H7 (cell line): ENCODE results near the gene ZBTB7C. TPM values are rescaled to one million over a fixed set of nuclear protein-coding genes. Genes with fewer than 3 reads are reported as not detected.

Source experiments
- DNase-seq: peaks from one replicate; pipeline ENCODE4 v3.0.0; 2012
- H3K27me3 ChIP-seq: 2 replicates; pipeline ENCODE4 v1.6.0; 2011; ENCODE audit warnings: mild to moderate bottlenecking, low read length; ENCODE audit not compliant: control insufficient read depth, insufficient read depth
- H3K36me3 ChIP-seq: replicated peaks from 2 replicates; pipeline ENCODE4 v1.5.1; 2011; ENCODE audit warnings: low read length; ENCODE audit not compliant: control insufficient read depth, insufficient read depth
- H3K4me3 ChIP-seq: 2 replicates; pipeline ENCODE4 v1.5.1; 2011; ENCODE audit warnings: low read depth, mild to moderate bottlenecking, control low read depth, low read length, moderate library complexity; ENCODE audit not compliant: insufficient read depth
- total RNA-seq: library from RNA; depleted of rRNA; stranded (reverse); fragments of >200 nt; shearing (Covaris generic); gene quantifications from 2 replicates; pipeline ENCODE4 v1.2.3, GENCODE V29; 2014

ZBTB7C gene
- total RNA-seq, 1 experiment from 2014 or later: 0.38 TPM

DNA sequence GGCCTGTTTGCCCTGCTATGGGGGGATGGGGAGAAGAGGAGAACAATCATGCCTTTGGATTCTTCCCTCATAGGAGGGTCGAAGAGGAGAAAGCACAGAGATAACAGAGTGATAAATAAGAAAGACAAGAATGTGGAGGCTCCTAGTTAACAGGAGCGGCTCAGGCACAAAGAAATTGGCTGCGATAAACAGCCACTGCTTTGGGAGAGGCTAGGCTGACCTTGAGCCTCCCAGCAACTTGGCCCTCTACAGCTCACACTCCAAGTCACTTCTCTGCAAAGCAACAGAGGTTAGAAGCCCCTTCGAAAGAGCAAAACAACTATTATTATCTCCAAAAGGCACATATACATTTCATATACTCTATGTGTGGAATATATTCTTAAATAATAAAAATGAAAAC, 69.5 kb downstream of the ZBTB7C start:
- DNase-seq: no peak
- H3K36me3 ChIP-seq: no peaks in the 10 kb centered on the region
- H3K4me3 ChIP-seq: no peak overlapping the region
- H3K27me3 ChIP-seq: no peaks in the 10 kb centered on the region

- DNase-seq: no peak
- Histone ChIP-seq H3K4me3 (no peak overlapping the region), H3K27me3 (no peaks in the 10 kb centered on the region), H3K36me3 (no peaks in the 10 kb centered on the region)
Observed at GRCh38 chr18:48338915-48339314, 70.3 kb downstream of the ZBTB7C start.

GRCh38 chr18:48337053-48337452, 72.1 kb downstream of the ZBTB7C start:
- Histone ChIP-seq H3K27me3 (no peaks in the 10 kb centered on the region), H3K36me3 (no peaks in the 10 kb centered on the region), H3K4me3 (no peak overlapping the region)
- no peak for DNase-seq

- Histone ChIP-seq H3K36me3 (no peaks in the 10 kb centered on the region), H3K4me3 (no peak overlapping the region), H3K27me3 (no peaks in the 10 kb centered on the region)
- no peak for DNase-seq
Observed at GRCh38 chr18:48336332-48336731, 72.9 kb downstream of the ZBTB7C start.

DNA sequence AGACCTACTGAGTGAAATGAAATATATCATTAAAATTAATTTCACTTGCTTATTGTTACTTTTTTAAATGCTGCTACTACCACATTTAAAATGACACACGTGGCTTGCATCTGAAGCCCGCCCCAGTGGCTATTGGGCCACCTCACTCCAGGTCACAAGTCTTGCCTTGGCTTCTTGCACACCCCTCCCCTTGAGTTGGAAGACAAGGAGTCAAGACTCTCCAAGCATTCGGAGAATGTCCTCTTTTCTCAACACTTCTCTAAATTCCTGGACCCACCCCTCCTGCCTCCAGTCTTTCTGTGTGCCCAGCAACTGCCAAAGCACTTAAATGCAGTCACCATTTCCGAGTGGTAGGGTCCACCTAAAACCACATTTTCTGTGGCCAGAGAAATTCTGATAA, 73.4 kb downstream of the ZBTB7C start:
- no peak overlapping the region for H3K4me3 ChIP-seq
- DNase-seq: no peak

GRCh38 chr18:48334845-48335244, 74.3 kb downstream of the ZBTB7C start:
- no peaks in the 10 kb centered on the region for H3K36me3 ChIP-seq

More for the DNA sequence above, 73.4 kb downstream of the ZBTB7C start:
- no peaks in the 10 kb centered on the region for H3K36me3 ChIP-seq
- H3K27me3 ChIP-seq: no peaks in the 10 kb centered on the region

DNA sequence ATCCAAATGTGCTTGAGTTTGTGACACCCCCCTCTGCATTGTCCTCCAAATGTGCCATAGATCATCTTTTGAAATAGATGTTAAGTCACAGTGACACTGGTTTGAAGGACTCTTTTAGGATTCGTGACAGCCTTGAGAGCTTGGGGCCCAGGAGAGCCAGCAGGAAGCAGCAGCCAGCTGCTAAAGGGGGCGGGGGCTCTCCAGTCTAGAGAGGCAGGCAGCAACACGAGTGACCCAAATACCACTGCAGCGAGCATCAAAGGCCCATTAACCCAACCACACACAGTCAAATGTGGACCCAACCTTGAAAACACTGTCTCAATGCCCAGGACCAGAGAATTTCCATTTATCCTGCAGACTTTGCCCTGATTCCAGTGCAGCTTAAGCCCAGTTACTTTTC, 75.6 kb downstream of the ZBTB7C start:
- no peaks in the 10 kb centered on the region for H3K36me3 ChIP-seq
- H3K27me3 ChIP-seq: no peaks in the 10 kb centered on the region
- no peak overlapping the region for H3K4me3 ChIP-seq
- peak; percentile 61 for DNase-seq

More at GRCh38 chr18:48334845-48335244, 74.3 kb downstream of the ZBTB7C start:
- Histone ChIP-seq H3K27me3 (no peaks in the 10 kb centered on the region), H3K4me3 (no peak overlapping the region)
- no peak for DNase-seq

DNA sequence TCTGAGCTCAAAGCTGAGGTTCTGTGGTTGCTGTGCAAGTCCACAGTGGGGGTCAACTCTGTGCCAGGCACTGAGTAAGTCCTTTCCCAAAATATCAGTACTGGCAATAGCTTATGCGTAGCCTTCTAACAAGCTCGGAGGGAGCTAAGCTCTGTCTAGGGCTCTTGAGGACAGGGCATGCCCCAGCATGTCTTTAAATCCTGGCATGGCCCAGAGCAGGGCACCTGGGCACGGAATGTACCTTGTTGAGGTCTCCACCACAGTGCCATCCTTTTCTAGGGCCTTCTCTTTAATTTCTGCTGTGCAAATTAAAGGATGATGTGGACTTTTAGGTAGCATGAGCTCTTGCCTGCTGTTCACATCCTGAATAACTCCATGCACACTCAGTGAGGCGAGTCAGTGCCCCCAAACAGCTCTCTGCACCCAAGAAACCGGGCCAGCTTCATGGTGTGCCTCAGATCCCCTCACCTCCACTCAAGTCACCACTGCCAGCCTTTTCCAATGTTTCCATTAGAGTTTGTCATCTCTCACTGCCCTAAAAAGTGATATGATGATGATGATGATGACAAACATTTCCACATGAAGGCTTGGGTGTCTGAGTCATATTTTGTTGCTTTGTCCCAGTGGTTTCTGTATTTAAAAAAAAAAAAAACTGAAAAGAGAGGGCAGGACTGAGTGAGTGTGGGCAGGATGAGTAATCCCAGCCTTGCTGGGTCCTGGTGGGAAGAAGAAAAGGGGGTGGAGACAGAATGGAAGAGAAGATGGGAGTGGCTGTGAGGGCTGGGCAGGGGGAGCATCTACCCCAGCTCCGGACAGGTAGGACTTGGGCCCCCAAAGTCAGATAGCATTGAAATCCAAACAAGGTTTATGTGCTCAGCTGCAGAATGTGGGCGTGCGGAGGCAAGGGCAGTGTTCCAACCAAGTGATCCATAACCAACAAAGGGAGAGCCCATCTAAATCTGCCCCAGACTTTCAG, 78.9 kb downstream of the ZBTB7C start:
- H3K27me3 ChIP-seq: no peaks in the 10 kb centered on the region
- no peak for DNase-seq
- no peaks in the 10 kb centered on the region for H3K36me3 ChIP-seq
- no peak overlapping the region for H3K4me3 ChIP-seq

DNA sequence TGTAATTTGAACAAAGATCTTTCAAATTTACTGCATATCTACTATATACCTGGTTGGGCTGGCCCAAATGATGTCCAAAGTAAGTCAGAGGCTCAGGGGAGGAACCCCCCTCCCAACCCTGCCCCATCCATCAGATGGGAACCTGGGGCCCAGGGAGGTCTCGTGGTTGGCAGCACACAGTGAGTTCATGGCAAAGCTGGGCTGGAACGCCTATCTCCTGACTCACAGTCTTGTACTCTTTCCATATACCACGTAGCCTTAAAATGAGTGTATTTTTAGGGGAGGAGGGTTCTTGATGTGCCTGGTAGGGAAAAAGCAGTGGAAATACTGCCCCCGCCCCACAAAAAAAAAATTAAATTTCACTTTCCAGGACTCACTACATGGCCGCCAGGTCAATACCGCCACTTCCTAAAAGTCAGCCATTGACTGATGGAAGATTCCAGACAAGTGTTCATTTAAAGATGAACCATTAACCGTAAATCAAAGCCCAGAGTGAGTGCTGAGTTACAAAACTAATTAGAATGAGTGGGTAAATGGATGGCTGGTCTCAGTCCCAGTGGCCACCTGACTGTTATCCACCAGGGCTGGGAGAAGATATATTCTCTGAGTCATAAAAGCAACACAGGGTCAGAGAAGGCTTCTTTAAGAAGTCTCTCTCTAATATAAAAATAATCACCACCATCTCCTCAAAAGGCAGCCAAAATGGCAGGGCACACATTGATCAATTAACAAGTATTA, 80.5 kb downstream of the ZBTB7C start:
- DNase-seq: no peak
- H3K4me3 ChIP-seq: no peak overlapping the region

GRCh38 chr18:48326901-48327675, 82.1 kb downstream of the ZBTB7C start:
- no peak overlapping the region for H3K4me3 ChIP-seq
- no peak for DNase-seq
- no peaks in the 10 kb centered on the region for H3K27me3 ChIP-seq
- H3K36me3 ChIP-seq: no peaks in the 10 kb centered on the region

More for the DNA sequence above, 80.5 kb downstream of the ZBTB7C start:
- no peaks in the 10 kb centered on the region for H3K36me3 ChIP-seq
- no peaks in the 10 kb centered on the region for H3K27me3 ChIP-seq

DNA sequence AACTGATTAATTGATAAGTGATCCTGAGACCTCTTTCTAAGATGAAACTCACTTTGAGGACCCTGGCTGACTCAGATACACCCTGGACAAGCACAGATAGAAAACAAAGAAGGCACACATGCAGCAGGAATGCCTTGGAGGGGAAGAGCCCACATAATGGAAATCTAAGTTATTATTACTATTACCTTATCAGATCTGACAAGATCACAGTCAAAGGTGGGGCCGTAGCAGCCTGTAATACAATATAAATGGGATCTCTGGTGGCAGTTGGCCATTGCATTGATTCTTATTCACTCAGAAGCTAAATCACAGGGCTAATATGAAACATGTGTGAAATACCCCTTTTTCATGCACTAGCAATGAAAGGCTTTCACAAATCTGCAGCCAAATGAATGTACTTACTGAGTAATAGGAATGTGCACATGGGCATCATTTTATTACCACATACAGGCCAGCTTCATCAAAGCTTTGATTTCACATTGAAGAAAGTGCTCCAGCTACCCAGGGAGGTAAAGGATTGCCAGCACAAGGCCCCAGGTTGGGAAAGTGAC, 84.0 kb downstream of the ZBTB7C start:
- H3K4me3 ChIP-seq: no peak overlapping the region
- H3K27me3 ChIP-seq: no peaks in the 10 kb centered on the region
- no peaks in the 10 kb centered on the region for H3K36me3 ChIP-seq
- DNase-seq: no peak

DNA sequence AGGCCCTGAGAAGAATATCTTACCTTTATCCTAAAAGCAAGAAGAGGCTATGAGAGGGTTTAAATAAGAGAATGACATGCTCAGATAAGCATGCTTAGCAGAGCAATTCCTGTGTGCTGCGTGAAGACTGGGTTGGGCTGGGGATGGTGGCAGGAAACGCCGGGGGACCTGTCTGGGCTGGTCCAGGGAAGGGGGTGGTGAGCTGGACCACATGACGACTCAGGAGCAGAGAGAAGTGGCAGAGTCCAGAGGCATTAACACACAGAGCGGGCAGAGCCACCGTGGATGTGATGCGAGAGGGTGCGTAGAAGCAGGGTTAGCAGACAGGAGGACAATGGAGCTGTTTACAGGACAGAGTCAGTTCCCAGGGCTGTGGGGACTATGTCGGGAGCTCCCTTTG, 84.5 kb downstream of the ZBTB7C start:
- Histone ChIP-seq H3K27me3 (no peaks in the 10 kb centered on the region), H3K36me3 (no peaks in the 10 kb centered on the region), H3K4me3 (no peak overlapping the region)
- DNase-seq: no peak

DNA sequence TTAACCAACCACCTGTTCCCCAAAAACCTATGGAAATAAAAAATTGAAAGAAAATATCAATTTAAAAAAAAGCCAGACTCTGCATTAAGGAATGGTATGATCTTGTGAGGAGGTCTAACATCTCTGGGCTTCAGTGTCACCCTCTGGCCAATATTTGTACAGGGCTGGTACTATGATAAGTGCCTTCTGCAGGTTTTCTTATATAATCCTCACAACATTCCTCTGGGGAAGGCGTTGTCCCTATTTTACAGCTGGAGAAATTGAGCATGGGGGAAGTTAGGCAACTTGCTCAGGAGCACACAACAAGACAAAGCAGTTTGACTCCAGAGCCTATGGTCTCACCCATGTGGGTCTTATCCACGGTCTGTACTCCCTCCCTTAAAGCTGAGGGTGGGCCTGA, 86.0 kb downstream of the ZBTB7C start:
- H3K36me3 ChIP-seq: no peaks in the 10 kb centered on the region

GRCh38 chr18:48321536-48321935, 87.6 kb downstream of the ZBTB7C start:
- no peaks in the 10 kb centered on the region for H3K27me3 ChIP-seq
- no peak overlapping the region for H3K4me3 ChIP-seq
- DNase-seq: no peak
- no peaks in the 10 kb centered on the region for H3K36me3 ChIP-seq

More for the DNA sequence above, 86.0 kb downstream of the ZBTB7C start:
- no peaks in the 10 kb centered on the region for H3K27me3 ChIP-seq
- H3K4me3 ChIP-seq: no peak overlapping the region
- no peak for DNase-seq
